ENCODE data around the gene NTN1. TPM values are rescaled to one million over a fixed set of nuclear protein-coding genes. Genes with fewer than 3 reads are reported as not detected.
A peak's percentile ranks its signal among the peaks of the same experiment; 100 is the strongest.

NTN1 gene
- total RNA-seq, 2 experiments from 2014 or later = 0.28 TPM; not detected in 1

DNA sequence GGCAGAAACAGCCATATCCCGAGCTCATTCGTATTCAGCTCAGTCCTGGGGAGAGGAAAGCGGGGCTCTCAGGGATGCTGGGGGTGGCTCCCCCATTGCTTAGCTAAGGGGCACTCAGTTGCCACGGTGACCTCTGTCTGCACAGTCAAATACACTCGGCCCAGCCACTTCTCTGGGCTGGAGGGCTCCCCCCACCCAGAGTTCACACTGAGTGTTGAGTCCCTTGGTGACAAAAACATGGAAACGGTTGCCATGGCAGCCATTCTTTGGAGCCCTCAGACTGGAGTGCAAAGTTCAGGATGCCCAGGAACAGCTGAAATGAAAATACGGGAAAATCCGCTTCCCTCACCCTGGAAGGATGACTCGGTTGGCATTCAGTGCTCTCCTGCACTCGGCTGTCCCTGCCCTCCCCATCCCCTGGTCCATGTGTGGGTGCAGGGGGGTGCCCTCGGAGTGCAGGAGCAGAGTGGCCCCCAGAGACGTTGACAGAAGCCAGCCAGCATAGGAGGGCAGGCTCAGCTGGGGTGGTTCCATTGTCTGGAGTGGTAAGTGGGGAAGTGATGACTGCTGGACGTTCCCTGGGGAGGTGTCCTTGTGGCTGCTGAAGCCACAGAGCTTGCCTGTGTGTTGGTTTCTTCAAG lies 216.5 kb downstream of the NTN1 start:
- CTCF ChIA-PET = no interaction called here
- H3K36me3 Mint-ChIP-seq = no peaks in the 10 kb centered on the region
- H3K27me3 Mint-ChIP-seq = peaks cover 3% of the 10 kb centered on the region
- ATAC-seq (no peak), DNase-seq (no peak)
- no peak overlapping the region for H3K4me3 Mint-ChIP-seq
- no peak overlapping the region for H3K27ac Mint-ChIP-seq
- H3K9me3 Mint-ChIP-seq (ENCODE audit: low read depth) = no peaks in the 10 kb centered on the region
- H3K4me1 Mint-ChIP-seq = peaks cover 12% of the 10 kb centered on the region

DNA sequence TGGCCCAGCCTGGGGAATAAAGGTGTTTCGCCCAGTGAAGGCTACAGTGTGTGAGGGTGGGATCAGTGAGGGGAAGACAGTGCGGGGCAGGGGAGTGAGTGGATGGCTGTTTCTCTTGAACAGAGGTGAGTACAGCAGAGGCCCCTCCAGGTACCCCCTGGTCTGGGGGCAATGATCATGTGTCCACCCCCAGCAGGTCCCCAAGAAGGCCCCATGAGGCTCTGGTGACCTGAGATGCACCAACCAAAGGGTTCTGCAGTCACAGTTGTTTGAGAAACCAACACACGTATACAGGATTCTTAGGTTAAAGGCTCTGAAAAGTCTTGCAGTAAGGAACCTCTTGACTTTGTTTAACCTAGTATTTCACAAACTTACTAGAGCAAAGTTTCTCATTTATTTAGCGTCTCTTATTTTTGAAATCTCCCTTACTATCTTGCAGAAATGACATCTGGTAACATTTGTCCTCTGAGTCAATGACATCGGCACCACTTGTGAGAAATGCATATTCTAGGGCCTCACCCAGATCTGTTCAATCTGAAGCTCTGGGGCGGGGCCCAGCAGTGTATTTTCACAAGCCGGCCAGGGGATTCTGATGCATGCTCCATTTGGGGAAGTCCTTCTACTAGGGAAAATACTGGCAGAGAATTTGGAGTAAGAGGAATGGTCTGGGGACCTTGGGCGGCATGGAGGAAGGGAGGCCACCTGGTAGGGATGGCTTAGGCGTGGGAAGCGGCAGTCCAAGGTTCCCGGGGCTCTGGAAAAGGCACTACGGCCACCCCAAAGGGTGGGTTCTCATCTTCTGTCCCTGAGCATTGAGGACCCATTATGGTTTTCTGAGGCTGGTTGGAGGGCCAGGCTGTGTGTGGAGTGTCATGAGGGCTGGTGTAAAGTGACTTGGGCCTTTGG lies 217.3 kb downstream of the NTN1 start:
- Mint-ChIP-seq H3K9me3 (ENCODE audit: low read depth) (no peaks in the 10 kb centered on the region), H3K27ac (no peak overlapping the region), H3K4me3 (peak overlapping the region; percentile 23), H3K4me1 (peaks cover 12% of the 10 kb centered on the region), H3K36me3 (no peaks in the 10 kb centered on the region), H3K27me3 (peaks cover under 1% of the 10 kb centered on the region)
- ATAC-seq (no peak), DNase-seq (no peak)
- CTCF ChIA-PET = no interaction called here

DNA sequence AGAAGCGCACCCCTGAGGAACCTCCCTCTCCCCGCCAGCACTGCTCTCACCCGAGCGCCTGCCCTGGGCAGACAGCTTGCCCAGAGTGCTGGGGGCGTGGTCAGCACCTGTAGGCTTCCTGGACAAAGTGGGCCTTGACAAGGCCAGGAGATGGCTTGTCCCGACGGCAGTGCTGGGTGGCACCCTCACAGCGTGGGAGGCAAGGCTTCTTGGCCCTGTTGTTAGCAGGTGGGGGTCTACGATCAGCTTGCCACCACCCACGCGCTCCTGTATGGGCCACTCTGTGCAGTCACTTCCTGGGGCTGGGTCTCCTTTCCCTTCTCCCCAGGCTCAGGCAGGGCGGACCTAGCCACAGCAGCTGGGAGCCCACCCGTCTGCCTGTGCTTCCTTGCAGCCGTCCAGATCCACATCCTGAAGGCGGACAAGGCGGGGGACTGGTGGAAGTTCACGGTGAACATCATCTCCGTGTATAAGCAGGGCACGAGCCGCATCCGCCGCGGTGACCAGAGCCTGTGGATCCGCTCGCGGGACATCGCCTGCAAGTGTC lies 218.0 kb downstream of the NTN1 start:
- Mint-ChIP-seq H3K36me3 (no peaks in the 10 kb centered on the region), H3K4me3 (peak overlapping the region; percentile 65), H3K27ac (no peak overlapping the region), H3K4me1 (peaks cover 12% of the 10 kb centered on the region), H3K27me3 (no peaks in the 10 kb centered on the region), H3K9me3 (ENCODE audit: low read depth) (no peaks in the 10 kb centered on the region)
- DNase-seq (no peak), ATAC-seq (peak; percentile 6)
- CTCF ChIA-PET = no interaction called here

DNA sequence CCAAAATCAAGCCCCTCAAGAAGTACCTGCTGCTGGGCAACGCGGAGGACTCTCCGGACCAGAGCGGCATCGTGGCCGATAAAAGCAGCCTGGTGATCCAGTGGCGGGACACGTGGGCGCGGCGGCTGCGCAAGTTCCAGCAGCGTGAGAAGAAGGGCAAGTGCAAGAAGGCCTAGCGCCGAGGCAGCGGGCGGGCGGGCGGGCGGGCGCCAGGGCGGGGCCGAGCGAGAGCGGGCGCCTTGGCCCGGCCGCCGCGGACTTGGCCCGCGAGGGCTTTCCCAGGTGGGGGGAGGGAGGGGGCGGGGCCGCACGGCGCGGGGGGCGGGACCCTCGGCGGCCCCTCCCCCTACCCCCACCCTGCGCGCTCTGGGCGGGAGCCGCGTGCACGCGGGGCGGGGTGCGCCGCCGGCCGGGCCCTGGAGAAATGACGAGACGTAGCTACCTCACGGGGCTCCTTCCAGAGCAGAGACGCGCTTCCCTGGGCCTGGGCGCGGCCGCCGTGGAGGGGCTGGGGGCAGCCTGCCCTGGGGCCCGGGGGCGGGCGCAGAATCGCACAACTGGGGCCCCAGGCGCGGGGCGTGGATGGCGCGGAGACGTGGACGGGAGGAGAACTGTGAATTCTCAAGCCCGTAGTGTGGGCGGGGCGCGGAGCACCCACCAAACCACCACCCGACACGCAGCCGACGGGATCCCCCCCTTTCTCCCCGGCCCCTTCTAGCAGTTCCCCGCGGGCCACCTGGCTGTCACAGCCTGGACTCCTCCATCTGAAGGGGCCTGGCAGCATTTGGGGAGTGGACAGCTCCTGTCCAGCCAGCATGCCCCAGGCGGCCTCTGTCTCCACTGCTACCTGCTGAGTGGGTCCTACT lies 218.7 kb downstream of the NTN1 start:
- H3K4me1 Mint-ChIP-seq = peaks cover 12% of the 10 kb centered on the region
- H3K27me3 Mint-ChIP-seq = no peaks in the 10 kb centered on the region
- no peaks in the 10 kb centered on the region for H3K36me3 Mint-ChIP-seq
- DNase-seq (peak; percentile 71), ATAC-seq (peak; percentile 89)
- H3K9me3 Mint-ChIP-seq (ENCODE audit: low read depth) = no peaks in the 10 kb centered on the region
- H3K4me3 Mint-ChIP-seq = peak overlapping the region; percentile 65
- CTCF ChIA-PET = no interaction called here
- no peak overlapping the region for H3K27ac Mint-ChIP-seq

DNA sequence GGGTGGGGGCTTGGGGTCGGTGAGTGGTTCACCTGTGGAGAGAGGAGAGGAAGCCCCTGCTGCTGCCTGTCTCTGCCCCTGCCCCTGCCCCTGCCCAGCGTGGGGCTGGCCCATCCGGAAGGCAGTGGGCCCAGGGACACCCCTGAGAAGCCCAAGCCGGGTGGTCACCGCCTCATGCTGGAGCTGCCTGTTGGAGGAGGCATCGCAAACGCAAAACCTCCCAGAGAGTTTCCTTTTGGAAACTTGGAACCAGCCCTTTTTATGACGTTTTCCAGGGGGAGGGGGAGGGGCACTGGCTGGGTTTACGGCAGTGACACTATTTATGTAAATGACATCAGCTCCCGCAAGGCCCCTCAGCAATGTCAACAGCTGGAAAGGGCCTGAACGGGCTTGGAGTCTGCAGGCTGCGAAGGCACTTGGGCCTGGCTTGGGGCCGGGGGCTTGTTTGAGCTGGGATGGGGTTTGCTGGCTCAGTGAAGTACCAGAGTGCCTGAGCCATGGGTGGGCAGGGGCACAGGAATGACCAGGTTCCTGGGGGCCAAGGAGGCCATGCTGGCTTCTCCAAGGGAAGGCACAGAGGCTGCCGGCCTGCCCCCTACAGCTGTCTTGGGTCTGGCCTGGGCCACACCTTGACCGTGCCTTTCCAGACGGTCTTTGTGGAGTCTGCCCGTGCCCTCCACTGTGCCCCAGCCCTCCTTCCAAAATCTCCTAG lies 219.5 kb downstream of the NTN1 start:
- Mint-ChIP-seq H3K9me3 (ENCODE audit: low read depth) (no peaks in the 10 kb centered on the region), H3K36me3 (no peaks in the 10 kb centered on the region), H3K27me3 (no peaks in the 10 kb centered on the region), H3K4me1 (peaks cover 12% of the 10 kb centered on the region), H3K4me3 (no peak overlapping the region), H3K27ac (no peak overlapping the region)
- CTCF ChIA-PET = no interaction called here
- DNase-seq (no peak), ATAC-seq (no peak)

DNA sequence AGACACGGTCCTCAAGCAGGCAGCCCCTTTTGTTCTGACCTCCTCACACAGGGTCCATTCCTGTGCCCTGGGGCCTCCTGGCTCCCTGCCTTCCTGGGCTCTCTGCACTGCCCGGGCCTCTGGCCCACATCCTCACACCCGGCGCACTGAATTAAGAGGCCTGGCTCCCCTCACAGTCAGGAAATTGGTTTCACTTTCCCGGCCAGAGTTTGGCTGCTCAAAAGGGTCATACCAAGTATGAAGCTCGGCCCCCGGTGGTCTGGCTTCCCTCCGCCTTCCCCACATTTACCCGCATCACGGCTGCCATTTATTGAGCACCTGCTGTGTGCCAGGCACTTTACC lies 220.0 kb downstream of the NTN1 start:
- H3K27me3 Mint-ChIP-seq = no peaks in the 10 kb centered on the region
- H3K4me1 Mint-ChIP-seq = peaks cover 12% of the 10 kb centered on the region
- no peak overlapping the region for H3K4me3 Mint-ChIP-seq
- H3K9me3 Mint-ChIP-seq (ENCODE audit: low read depth) = no peaks in the 10 kb centered on the region
- ATAC-seq = no peak
- no peak overlapping the region for H3K27ac Mint-ChIP-seq
- CTCF ChIA-PET = no interaction called here
- DNase-seq = no peak
- H3K36me3 Mint-ChIP-seq = no peaks in the 10 kb centered on the region

DNA sequence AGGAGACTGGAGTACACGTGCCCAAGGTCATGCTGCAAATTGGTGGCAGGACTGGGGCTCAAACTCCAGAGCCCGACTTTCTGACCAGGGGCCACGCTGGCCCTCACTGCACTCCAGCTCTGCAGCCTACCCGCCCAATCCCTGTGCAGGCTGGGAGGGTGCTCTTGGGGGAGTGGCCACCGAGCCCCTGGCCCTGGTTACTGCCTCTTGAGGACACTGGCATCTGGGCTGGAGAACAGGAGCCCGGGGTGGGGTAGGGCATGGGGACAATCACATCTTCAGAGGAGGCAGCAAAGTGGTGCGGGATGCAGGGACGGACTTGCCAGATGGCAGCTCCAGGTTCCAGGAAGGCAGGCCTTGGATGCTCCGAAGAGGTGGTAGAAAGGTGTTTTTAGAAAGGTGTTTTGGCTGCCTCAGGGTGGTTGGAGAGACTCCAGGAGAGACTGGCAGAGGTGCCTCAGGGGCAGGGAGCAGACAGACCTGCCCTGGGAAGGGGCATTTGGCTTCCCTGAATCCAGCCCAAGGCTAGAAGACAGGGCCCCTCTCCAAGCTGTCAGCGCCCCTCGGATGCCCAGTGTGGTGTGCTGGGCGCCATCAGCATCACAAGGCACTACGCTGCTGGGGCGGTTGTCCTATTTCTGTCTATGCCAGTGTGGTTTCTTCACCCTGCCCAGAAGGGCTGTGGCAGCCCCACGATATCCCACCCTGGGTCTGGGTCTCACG lies 220.6 kb downstream of the NTN1 start:
- Mint-ChIP-seq H3K4me1 (peaks cover 12% of the 10 kb centered on the region), H3K27ac (no peak overlapping the region), H3K27me3 (no peaks in the 10 kb centered on the region), H3K36me3 (no peaks in the 10 kb centered on the region), H3K9me3 (ENCODE audit: low read depth) (no peaks in the 10 kb centered on the region), H3K4me3 (no peak overlapping the region)
- DNase-seq = no peak
- CTCF ChIA-PET = no interaction called here
- no peak for ATAC-seq

DNA sequence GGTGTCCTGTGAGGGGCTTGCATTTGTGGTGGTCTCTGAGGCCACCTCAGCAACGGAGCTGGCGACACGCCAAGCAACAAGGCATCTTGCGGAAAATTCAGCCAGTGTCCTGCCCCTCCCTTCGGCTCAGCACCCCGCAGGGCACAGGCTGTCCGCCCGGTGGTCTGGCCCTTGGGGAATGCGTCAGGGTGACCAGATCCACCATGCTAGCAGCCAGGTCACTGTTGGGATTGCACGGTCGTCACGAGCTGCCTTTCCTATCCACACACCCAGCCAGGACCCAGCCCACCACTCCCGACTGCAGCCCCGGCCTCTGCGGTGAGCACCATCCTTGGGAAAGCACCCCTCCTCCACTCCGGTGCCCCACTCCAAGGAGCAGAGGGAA lies 221.2 kb downstream of the NTN1 start:
- CTCF ChIA-PET = no interaction called here
- DNase-seq (no peak), ATAC-seq (no peak)
- Mint-ChIP-seq H3K9me3 (ENCODE audit: low read depth) (no peaks in the 10 kb centered on the region), H3K36me3 (no peaks in the 10 kb centered on the region), H3K4me1 (peaks cover 12% of the 10 kb centered on the region), H3K27ac (no peak overlapping the region), H3K4me3 (no peak overlapping the region), H3K27me3 (no peaks in the 10 kb centered on the region)

DNA sequence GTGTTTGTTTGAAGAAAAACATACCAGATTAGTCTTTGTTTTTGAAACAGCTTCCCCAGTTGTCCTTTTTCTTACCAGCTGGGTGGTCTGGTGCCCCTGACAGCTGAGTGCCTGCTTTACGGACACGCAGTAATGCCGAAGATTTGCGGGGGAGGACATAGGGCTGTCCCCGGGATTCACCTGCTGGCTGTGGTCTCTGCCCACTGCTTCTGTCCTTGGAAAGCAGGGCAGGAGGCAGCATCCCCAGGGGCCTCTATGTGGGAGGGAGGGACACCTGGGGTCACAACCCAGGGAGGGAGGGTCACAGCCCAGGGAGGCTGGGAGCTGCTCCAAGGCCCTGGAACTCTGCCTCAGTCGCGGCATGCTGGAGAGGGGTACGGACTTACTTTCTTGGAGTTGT lies 221.7 kb downstream of the NTN1 start:
- CTCF ChIA-PET = no interaction called here
- no peak for DNase-seq
- Mint-ChIP-seq H3K27me3 (no peaks in the 10 kb centered on the region), H3K36me3 (no peaks in the 10 kb centered on the region), H3K27ac (no peak overlapping the region), H3K4me1 (peaks cover 12% of the 10 kb centered on the region), H3K9me3 (ENCODE audit: low read depth) (no peaks in the 10 kb centered on the region), H3K4me3 (no peak overlapping the region)
- no peak for ATAC-seq

DNA sequence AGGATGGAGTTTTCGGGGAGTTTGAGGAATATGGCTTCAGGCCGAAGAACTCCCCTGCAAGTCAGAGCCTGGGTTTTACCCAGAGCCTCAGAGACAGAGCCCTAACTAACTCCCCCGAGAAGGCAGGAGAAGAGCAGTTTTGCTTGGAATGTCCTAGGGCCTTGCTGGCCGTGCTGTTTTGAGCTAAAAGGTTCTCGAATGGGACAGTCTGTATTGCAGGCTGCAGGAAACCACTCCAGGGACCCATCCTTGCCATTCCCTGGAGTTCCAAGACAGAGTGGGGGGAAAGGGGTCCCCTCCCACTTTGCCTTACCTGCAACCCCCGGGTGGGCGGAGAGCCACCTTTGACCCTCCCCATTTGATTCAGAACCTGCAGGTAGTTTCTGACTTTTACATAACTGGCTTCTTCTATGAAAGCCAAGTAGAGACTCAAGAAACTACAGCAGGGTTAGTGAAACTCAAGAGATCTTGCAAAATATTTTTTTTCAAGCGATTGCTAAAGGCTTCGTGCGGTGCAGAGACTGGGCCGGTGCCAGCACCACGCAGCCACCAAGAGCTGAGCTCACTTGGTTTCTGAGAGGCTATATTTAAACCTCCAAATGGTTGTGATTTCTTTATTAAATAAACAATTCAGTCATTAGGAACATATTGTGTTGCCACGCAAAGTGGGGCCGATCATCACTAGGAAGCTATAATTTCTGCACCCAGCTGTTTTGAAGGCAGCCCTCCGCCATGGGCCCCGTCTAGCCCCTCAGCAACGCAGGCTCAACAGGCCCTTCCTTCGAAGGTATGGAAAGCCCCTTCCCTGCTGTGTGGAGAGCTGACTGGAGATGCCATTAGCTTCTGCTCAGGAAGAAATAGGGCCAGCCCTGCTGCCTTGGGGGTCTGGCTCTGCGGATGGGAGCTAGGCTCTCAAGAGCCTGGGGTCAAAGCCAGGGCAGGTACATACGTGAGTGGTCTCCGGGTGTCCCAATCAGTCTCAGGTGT lies 223.0 kb downstream of the NTN1 start:
- H3K4me3 Mint-ChIP-seq = no peak overlapping the region
- ATAC-seq (no peak), DNase-seq (no peak)
- H3K27ac Mint-ChIP-seq = no peak overlapping the region
- no peaks in the 10 kb centered on the region for H3K36me3 Mint-ChIP-seq
- H3K9me3 Mint-ChIP-seq (ENCODE audit: low read depth) = no peaks in the 10 kb centered on the region
- CTCF ChIA-PET = no interaction called here
- no peaks in the 10 kb centered on the region for H3K27me3 Mint-ChIP-seq
- H3K4me1 Mint-ChIP-seq = peaks cover 6% of the 10 kb centered on the region

DNA sequence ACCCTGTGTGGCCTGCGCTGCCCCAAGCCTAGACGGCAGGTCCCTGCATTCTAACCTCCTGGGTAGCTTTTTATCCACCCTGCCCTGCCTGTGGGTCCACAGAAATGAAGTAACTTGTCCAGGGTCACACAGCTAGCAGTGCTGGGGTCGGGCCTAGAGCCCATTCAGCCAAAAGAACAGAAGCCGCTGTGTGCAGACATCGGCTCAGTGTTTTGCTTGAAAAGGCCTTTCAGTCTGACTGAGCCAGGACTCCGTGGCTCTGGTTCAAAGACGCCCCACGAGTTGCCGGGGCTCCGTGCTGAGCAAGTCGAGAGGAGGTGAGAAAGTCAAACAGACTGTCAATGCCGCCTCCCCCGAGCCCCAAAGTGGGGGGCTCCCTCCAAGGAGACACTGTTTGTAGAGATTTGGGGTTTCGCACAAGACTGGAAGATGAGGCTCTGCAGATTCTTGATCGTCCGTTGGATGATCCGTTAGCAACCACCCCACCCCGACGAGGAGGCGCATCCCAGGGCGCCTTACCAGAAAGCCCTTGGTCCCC lies 226.2 kb downstream of the NTN1 start:
- DNase-seq (no peak), ATAC-seq (no peak)
- Mint-ChIP-seq H3K27me3 (no peaks in the 10 kb centered on the region), H3K4me3 (no peak overlapping the region), H3K9me3 (ENCODE audit: low read depth) (no peaks in the 10 kb centered on the region), H3K27ac (no peak overlapping the region), H3K4me1 (peaks cover under 1% of the 10 kb centered on the region), H3K36me3 (no peaks in the 10 kb centered on the region)
- CTCF ChIA-PET = no interaction called here
